Measurements from ENCODE around the gene ELP1. TPM values are rescaled to one million over a fixed set of nuclear protein-coding genes. Genes with fewer than 3 reads are reported as not detected.

The ELP1 gene
- total RNA-seq, 4 donors from 2014 or later: 12.3 to 22.2 (median 20.2) TPM

- intact Hi-C loops (cut with DNase I): no loop called here
- Histone ChIP-seq H3K36me3 (no peaks in the 10 kb centered on the region), H3K27me3 (no peaks in the 10 kb centered on the region), H3K9me3 (no peaks in the 10 kb centered on the region), H3K4me3 (no peak overlapping the region), H3K27ac (no peak overlapping the region), H3K4me1 (peaks cover 0 to 10% (median 0%) of the 10 kb centered on the region in 3 donors)
- TF ChIP-seq POLR2A (IDR thresholded peaks at IDR 0.05): no peak
- TF ChIP-seq CTCF (IDR thresholded peaks at IDR 0.05): no peak
- no peak for DNase-seq
- 33 to 83% methylated on average over 1 to 2 of the region's 2 CpGs for WGBS, 2 donors
Measured at GRCh38 chr9:108860764-108861163, 73.2 kb downstream of the ELP1 start.

- DNase-seq: no peak
- Histone ChIP-seq H3K4me3 (no peak overlapping the region), H3K36me3 (no peaks in the 10 kb centered on the region), H3K27ac (no peak overlapping the region), H3K27me3 (no peaks in the 10 kb centered on the region), H3K4me1 (peaks cover 0 to 10% (median 0%) of the 10 kb centered on the region in 3 donors), H3K9me3 (no peaks in the 10 kb centered on the region)
- TF ChIP-seq POLR2A (IDR thresholded peaks at IDR 0.05): no peak
- TF ChIP-seq CTCF (IDR thresholded peaks at IDR 0.05): no peak
- intact Hi-C loops (cut with DNase I): no loop called here
- WGBS, 2 donors: 72 to 82% methylated on average over 4 of the region's 4 CpGs
Measured at GRCh38 chr9:108860354-108860753, 73.6 kb downstream of the ELP1 start.

- WGBS, 2 donors: 42 to 65% methylated on average over 3 of the region's 3 CpGs
- no peak for TF ChIP-seq POLR2A (IDR thresholded peaks at IDR 0.05)
- TF ChIP-seq CTCF (IDR thresholded peaks at IDR 0.05): no peak
- intact Hi-C loops (cut with DNase I): no loop called here
- no peak for DNase-seq
- Histone ChIP-seq H3K27ac (no peak overlapping the region), H3K4me3 (no peak overlapping the region), H3K4me1 (peaks cover 0 to 10% (median 0%) of the 10 kb centered on the region in 3 donors), H3K27me3 (no peaks in the 10 kb centered on the region), H3K9me3 (no peaks in the 10 kb centered on the region), H3K36me3 (no peaks in the 10 kb centered on the region)
Measured at GRCh38 chr9:108859459-108860114, 74.3 kb downstream of the ELP1 start.

GRCh38 chr9:108857572-108857971 is 76.4 kb downstream of the ELP1 start:
- DNase-seq: no peak
- Histone ChIP-seq H3K4me1 (peaks cover 0 to 10% (median 0%) of the 10 kb centered on the region in 3 donors), H3K27ac (no peak overlapping the region), H3K27me3 (no peaks in the 10 kb centered on the region), H3K4me3 (no peak overlapping the region), H3K36me3 (no peaks in the 10 kb centered on the region), H3K9me3 (no peaks in the 10 kb centered on the region)
- no peak for TF ChIP-seq POLR2A (IDR thresholded peaks at IDR 0.05)
- intact Hi-C loops (cut with DNase I): no loop called here
- 82 to 92% methylated on average over 5 to 6 of the region's 6 CpGs for WGBS, 2 donors

GRCh38 chr9:108855888-108856287 is 78.0 kb downstream of the ELP1 start, which contains the start of gene ACTL7B:
TSS of gene ACTL7B (minus strand) at chr9:108855986. CDS start at chr9:108855930, 56 bp downstream.
- DNase-seq: no peak
- Histone ChIP-seq H3K4me1 (peaks cover 0 to 10% (median 0%) of the 10 kb centered on the region in 3 donors), H3K9me3 (no peaks in the 10 kb centered on the region), H3K27me3 (no peaks in the 10 kb centered on the region), H3K4me3 (no peak within 1 kb of the TSS), H3K36me3 (no peaks in the 10 kb centered on the region), H3K27ac (no peak within 1 kb of the TSS)
- TF ChIP-seq CTCF (IDR thresholded peaks at IDR 0.05): no peak
- TF ChIP-seq POLR2A (IDR thresholded peaks at IDR 0.05): no peak
- 83 to 91% methylated on average over 4 to 5 of the region's 7 CpGs for WGBS, 2 donors
- intact Hi-C loops (cut with DNase I): no loop called here
